GM19467 (cell line): ENCODE results near the gene STK24.
A peak's percentile ranks its signal among the peaks of the same experiment; 100 is the strongest.
"Not testable (repeated sequence)": the region's sequence is repeated elsewhere in the genome, so short reads cannot be mapped to it uniquely, and the experiment has no call there.

Experiments used
- ATAC-seq: cut with Tn5 transposase; IDR thresholded peaks from one replicate; pipeline ENCODE4 v1.9.1; 2021; ENCODE audit warnings: mild to moderate bottlenecking, moderate library complexity; ENCODE audit not compliant: unreplicated experiment

STK24 gene

GRCh38 chr13:98584668-98585397, 7.9 kb upstream of the STK24 start:
- no peak for ATAC-seq

- ATAC-seq: no peak
These were observed 6.0 kb upstream of the STK24 start for GRCh38 chr13:98582947-98583346.

- ATAC-seq: no peak
These were observed 5.2 kb upstream of the STK24 start for GRCh38 chr13:98581971-98582702.

GRCh38 chr13:98581381-98581780, 4.5 kb upstream of the STK24 start:
- no peak for ATAC-seq

- no peak for ATAC-seq
These were observed 3.5 kb upstream of the STK24 start for GRCh38 chr13:98580420-98580819.

- ATAC-seq: no peak
These were observed 954 bp upstream of the STK24 start for GRCh38 chr13:98577836-98578285.

- ATAC-seq: peak; percentile 41
These were observed 534 bp downstream of the STK24 start for GRCh38 chr13:98576200-98576945.

GRCh38 chr13:98575904-98576199, 1.1 kb downstream of the STK24 start:
- no peak for ATAC-seq

- no peak for ATAC-seq
These were observed 1.7 kb downstream of the STK24 start for GRCh38 chr13:98575009-98575903.

- ATAC-seq: no peak
These were observed 4.8 kb downstream of the STK24 start for GRCh38 chr13:98571955-98572662.

GRCh38 chr13:98570929-98571372, 6.0 kb downstream of the STK24 start:
- peak; percentile 84 for ATAC-seq

- ATAC-seq: not testable (repeated sequence)
These were observed 7.2 kb downstream of the STK24 start for GRCh38 chr13:98569494-98570367.

- no peak for ATAC-seq
These were observed 8.0 kb downstream of the STK24 start for GRCh38 chr13:98568918-98569317.

GRCh38 chr13:98567140-98567539, 9.8 kb downstream of the STK24 start:
- ATAC-seq: no peak

- ATAC-seq: no peak
These were observed 11.0 kb downstream of the STK24 start for GRCh38 chr13:98565726-98566565.

GRCh38 chr13:98564204-98564603, 12.7 kb downstream of the STK24 start:
- ATAC-seq: no peak

- no peak for ATAC-seq
These were observed 13.8 kb downstream of the STK24 start for GRCh38 chr13:98563071-98563470.

GRCh38 chr13:98559169-98559568, 17.7 kb downstream of the STK24 start:
- no peak for ATAC-seq
